PC-9 (cell line): ENCODE measurements around the gene ITLN1. TPM values are rescaled to one million over a fixed set of nuclear protein-coding genes. Genes with fewer than 3 reads are reported as not detected.
"Not testable (repeated sequence)": the region's sequence is repeated elsewhere in the genome, so short reads cannot be mapped to it uniquely, and the experiment has no call there.

Source experiments
- BruUV-seq: library from RNA; stranded (reverse); fragments of 400-500 nt; replicated peaks from 2 replicates; lab custom pipeline; 2021; lab: Mats Ljungman, UMichigan
- CTCF ChIA-PET: fragments of 300-600 bp; sonication (Branson Sonifier 250); formaldehyde crosslinking; loops from one replicate; lab custom pipeline; 2022; ENCODE audit warnings: antibody characterized with exemption; lab: Charles Lee
- POLR2A ChIA-PET: fragments of 300-600 bp; sonication (Branson Sonifier 250); formaldehyde crosslinking; loops from one replicate; lab custom pipeline; 2022; ENCODE audit warnings: antibody characterized with exemption; ENCODE audit not compliant: unreplicated experiment; lab: Charles Lee
- DNase-seq, 2 experiments: peaks; one replicate each; pipeline versions ENCODE4 v3.0.0 to v3.0.0-alpha.2; 2015 to 2022; ENCODE audit warnings: mixed read lengths in 1 of 2
- H2AFZ ChIP-seq: fragments of 200-600 bp; sonication (generic); 2 replicates; pipeline ENCODE4 v1.8.1; 2017; ENCODE audit warnings: antibody characterized with exemption
- H3F3A ChIP-seq: fragments of 200-600 bp; sonication (generic); 2 replicates; pipeline ENCODE4 v1.8.1; 2017; ENCODE audit warnings: antibody characterized with exemption, mild to moderate bottlenecking, low read depth; ENCODE audit not compliant: insufficient read depth
- H3K27ac ChIP-seq: fragments of 200-600 bp; sonication (generic); 2 replicates; pipeline ENCODE4 v1.6.1; 2016; ENCODE audit warnings: mixed run types
- H3K27me3 ChIP-seq: fragments of 200-600 bp; sonication (generic); 2 replicates; pipeline ENCODE4 v1.6.1; 2016; ENCODE audit warnings: low read depth, mixed run types; ENCODE audit not compliant: insufficient read depth
- H3K36me3 ChIP-seq: fragments of 200-600 bp; sonication (generic); 2 replicates; pipeline ENCODE4 v1.6.1; 2016; ENCODE audit warnings: low read depth, mixed run types
- H3K4me1 ChIP-seq: fragments of 200-600 bp; sonication (generic); replicated peaks from 2 replicates; pipeline ENCODE4 v1.6.1; 2016; ENCODE audit warnings: mixed run types; ENCODE audit not compliant: insufficient read depth
- H3K4me2 ChIP-seq: fragments of 200-600 bp; sonication (generic); 2 replicates; pipeline ENCODE4 v1.6.1; 2017; ENCODE audit warnings: mixed run types
- H3K4me3 ChIP-seq: fragments of 200-600 bp; sonication (generic); 2 replicates; pipeline ENCODE4 v1.6.1; 2016; ENCODE audit warnings: mixed run types
- H3K79me2 ChIP-seq: fragments of 200-600 bp; sonication (generic); 2 replicates; pipeline ENCODE4 v1.6.1; 2017; ENCODE audit warnings: low read depth, mixed run types
- H3K9me2 ChIP-seq: fragments of 200-600 bp; sonication (generic); 2 replicates; pipeline ENCODE4 v1.8.1; 2017; ENCODE audit warnings: mild to moderate bottlenecking; ENCODE audit not compliant: insufficient read depth
- H3K9me3 ChIP-seq: fragments of 200-600 bp; sonication (generic); 2 replicates; pipeline ENCODE4 v1.8.1; 2016; ENCODE audit warnings: low read depth; ENCODE audit not compliant: insufficient read depth
- H4K20me1 ChIP-seq: fragments of 200-600 bp; sonication (generic); 2 replicates; pipeline ENCODE4 v1.8.1; 2017; ENCODE audit not compliant: insufficient read depth
- EZH2 ChIP-seq: fragments of 200-600 bp; sonication (generic); IDR thresholded peaks from 2 replicates; pipeline ENCODE4 v1.8.0; 2017; ENCODE audit warnings: antibody characterized with exemption, low read depth
- intact Hi-C: fragments of 100-400 bp; cut with micrococcal nuclease; formaldehyde crosslinking; loops from one replicate; pipeline ENCODE4 v1.10.0; 2022; ENCODE audit not compliant: unreplicated experiment
- total RNA-seq: library from RNA; stranded (reverse); gene quantifications from 2 replicates; pipeline ENCODE4 v1.2.3, GENCODE V29; 2021
- TF ChIP-seq, protein P1 (sequence below): fragments of 200-600 bp; sonication (generic); conservative IDR thresholded peaks from 2 replicates; pipeline ENCODE4 v1.6.1; 2017; ENCODE audit warnings: mixed run types, antibody characterized with exemption, mild to moderate bottlenecking, moderate library complexity

The ITLN1 gene
- total RNA-seq, 1 experiment from 2014 or later: not detected

DNA sequence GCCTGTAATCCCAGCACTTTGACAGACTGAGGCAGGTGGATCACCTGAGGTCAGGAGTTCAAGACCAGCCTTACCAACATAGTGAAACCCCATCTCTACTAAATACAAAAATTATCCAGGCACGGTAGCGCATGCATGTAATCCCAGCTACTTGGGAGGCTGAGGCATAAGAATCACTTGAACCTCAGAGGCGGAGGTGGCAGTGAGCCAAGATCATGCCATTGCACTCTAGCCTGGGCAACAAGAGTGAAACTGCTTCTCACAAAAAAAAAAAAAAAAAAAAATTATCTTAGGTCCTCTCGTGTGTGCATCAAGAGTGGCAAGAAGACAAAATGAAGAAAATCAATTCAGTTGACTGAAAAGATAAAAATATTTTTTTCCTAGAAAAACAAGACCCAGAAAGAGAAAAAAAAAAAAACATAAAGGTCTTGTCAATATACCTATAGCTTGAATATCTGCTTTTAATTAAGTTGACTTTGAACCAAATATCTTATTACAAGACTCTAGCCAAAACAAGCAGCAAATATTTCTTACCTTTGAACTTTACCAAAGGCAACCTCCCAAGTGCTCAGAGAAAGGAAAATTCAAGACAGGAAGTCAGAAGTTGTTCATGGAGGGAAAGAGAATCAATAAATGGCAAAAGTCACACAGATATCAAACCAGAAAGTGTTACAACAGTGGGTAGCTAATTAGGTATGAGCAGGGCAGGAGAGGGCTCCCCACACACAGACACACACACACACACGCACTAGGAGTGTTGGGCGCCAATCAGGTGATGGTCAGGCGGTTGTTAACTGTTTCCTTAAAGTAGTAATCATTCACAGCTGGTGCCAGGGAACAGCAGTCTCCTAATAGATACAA, 40.0 kb upstream of the ITLN1 start:
- Histone ChIP-seq H3K27me3 (0 out of 2 replicates have a peak, but pooled peaks cover 6% of the 10 kb centered on the region), H3K4me2 (no peak overlapping the region), H4K20me1 (no peaks in the 10 kb centered on the region), H3F3A (no peaks in the 10 kb centered on the region), H3K79me2 (no peaks in the 10 kb centered on the region), H3K9me2 (no peaks in the 10 kb centered on the region), H3K4me3 (no peak overlapping the region), H3K4me1 (no peaks in the 10 kb centered on the region), H3K27ac (no peak overlapping the region), H3K36me3 (no peaks in the 10 kb centered on the region), H2AFZ (no peak overlapping the region), H3K9me3 (no peaks in the 10 kb centered on the region)
- ChIA-PET POLR2A (no interaction called here), CTCF (interaction anchor here (0.6 kb wide), 1 partner anchor 180 kb away, joined by 3 read pairs; no protein-coding TSS in a partner anchor)
- BruUV-seq: no TSS peak
- no peak for TF ChIP-seq EZH2
- intact Hi-C loops: no loop called here
- no peak for DNase-seq

DNA sequence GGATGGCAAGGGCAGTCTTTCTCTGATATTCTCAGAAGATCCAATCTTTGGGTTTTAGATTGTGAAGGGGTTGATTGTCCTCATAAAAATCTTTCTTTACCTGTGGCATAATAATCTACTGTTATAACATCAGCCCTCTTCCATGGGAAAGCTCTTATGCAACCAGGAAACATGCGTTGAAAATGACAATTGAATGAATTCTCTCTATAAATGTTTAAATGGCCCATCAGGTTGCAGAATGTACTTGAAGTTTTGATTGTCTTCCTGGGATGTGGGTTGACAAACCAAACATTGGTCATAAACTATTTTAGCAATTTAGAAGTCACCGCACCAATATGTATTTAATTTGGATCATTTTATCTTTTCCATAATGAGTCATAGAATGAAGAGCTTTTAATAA, 31.7 kb upstream of the ITLN1 start:
- Histone ChIP-seq H3K79me2 (no peaks in the 10 kb centered on the region), H2AFZ (no peak overlapping the region), H4K20me1 (no peaks in the 10 kb centered on the region), H3K4me3 (no peak overlapping the region), H3K9me3 (no peaks in the 10 kb centered on the region), H3K36me3 (no peaks in the 10 kb centered on the region), H3K4me2 (no peak overlapping the region), H3K9me2 (no peaks in the 10 kb centered on the region), H3K27ac (no peak overlapping the region), H3F3A (no peaks in the 10 kb centered on the region), H3K4me1 (no peaks in the 10 kb centered on the region), H3K27me3 (peaks cover 37% of the 10 kb centered on the region)
- intact Hi-C loops: no loop called here
- DNase-seq: no peak
- CTCF ChIA-PET: no interaction called here
- TF ChIP-seq, protein P1, sequence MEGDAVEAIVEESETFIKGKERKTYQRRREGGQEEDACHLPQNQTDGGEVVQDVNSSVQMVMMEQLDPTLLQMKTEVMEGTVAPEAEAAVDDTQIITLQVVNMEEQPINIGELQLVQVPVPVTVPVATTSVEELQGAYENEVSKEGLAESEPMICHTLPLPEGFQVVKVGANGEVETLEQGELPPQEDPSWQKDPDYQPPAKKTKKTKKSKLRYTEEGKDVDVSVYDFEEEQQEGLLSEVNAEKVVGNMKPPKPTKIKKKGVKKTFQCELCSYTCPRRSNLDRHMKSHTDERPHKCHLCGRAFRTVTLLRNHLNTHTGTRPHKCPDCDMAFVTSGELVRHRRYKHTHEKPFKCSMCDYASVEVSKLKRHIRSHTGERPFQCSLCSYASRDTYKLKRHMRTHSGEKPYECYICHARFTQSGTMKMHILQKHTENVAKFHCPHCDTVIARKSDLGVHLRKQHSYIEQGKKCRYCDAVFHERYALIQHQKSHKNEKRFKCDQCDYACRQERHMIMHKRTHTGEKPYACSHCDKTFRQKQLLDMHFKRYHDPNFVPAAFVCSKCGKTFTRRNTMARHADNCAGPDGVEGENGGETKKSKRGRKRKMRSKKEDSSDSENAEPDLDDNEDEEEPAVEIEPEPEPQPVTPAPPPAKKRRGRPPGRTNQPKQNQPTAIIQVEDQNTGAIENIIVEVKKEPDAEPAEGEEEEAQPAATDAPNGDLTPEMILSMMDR: no peak
- no peak for TF ChIP-seq EZH2
- POLR2A ChIA-PET: no interaction called here
- BruUV-seq: no TSS peak

DNA sequence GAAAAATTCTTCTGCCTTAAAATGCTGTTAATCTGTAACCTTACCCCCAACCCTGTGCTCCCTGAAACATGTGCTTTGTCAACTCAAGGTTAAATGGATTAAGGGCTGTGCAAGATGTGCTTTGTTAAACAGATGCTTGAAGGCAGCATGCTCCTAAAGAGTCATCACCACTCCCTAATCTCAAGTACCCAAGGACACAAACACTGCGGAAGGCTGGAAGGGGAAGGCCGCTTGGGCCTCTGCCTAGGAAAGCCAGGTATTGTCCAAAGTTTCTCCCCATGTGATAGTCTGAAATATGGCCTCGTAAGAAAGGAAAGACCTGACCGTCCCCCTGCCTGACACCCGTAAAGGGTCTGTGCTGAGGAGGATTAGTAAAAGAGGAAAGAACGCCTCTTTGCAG, 28.2 kb upstream of the ITLN1 start:
- H2AFZ ChIP-seq, BruUV-seq, H4K20me1 ChIP-seq, H3K4me2 ChIP-seq, H3K4me3 ChIP-seq, H3F3A ChIP-seq, H3K4me1 ChIP-seq, H3K9me2 ChIP-seq, intact Hi-C loops, H3K36me3 ChIP-seq, POLR2A ChIA-PET, DNase-seq, H3K27ac ChIP-seq, H3K9me3 ChIP-seq, H3K79me2 ChIP-seq, CTCF ChIA-PET: not testable (repeated sequence)
- peaks cover 60% of the 10 kb centered on the region for H3K27me3 ChIP-seq

DNA sequence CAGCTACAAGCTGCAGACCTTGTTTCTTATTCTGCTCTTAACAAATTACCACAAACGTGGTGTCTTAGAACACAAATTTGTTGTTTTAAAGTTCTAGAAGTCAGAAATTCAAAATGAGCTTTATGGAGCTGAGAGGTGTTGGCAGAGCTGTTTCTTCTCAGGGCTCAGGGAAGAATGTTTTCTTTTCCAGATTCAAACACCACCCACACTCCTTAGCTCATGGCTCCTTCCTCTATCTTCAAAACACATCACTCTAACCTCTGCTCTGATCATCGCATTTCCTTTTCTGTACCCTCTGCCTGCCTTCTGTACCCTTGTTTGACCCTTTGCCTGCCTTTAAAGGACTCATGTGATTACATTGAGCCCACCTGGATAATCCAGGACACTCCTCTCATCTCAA, 26.9 kb upstream of the ITLN1 start:
- H3K79me2 ChIP-seq: no peaks in the 10 kb centered on the region
- no peak overlapping the region for H3K4me2 ChIP-seq
- no TSS peak for BruUV-seq
- no peak overlapping the region for H3K4me3 ChIP-seq
- H3K27ac ChIP-seq: no peak overlapping the region
- H4K20me1 ChIP-seq: no peaks in the 10 kb centered on the region
- ChIA-PET CTCF (interaction anchor here (0.6 kb wide), 1 partner anchor 369 kb away, joined by 3 read pairs; no protein-coding TSS in a partner anchor), POLR2A (interaction anchor here (0.6 kb wide), 1 partner anchor 519 kb away, joined by 6 read pairs; no protein-coding TSS in a partner anchor)
- TF ChIP-seq, protein P1: no peak
- no peak for TF ChIP-seq EZH2
- H3F3A ChIP-seq: no peaks in the 10 kb centered on the region
- no peaks in the 10 kb centered on the region for H3K36me3 ChIP-seq
- H3K4me1 ChIP-seq: no peaks in the 10 kb centered on the region
- peaks cover 58% of the 10 kb centered on the region for H3K27me3 ChIP-seq
- intact Hi-C loops: no loop called here
- H2AFZ ChIP-seq: no peak overlapping the region
- peaks cover 4% of the 10 kb centered on the region; the same call in 1 of the 2 replicates for H3K9me2 ChIP-seq
- no peak for DNase-seq
- H3K9me3 ChIP-seq: no peaks in the 10 kb centered on the region
